GM13977 (cell line): ENCODE data around the gene BARX1.

Source experiments
- DNase-seq: peaks from one replicate; pipeline ENCODE4 v3.0.0; 2012; ENCODE audit warnings: low spot score
- in situ Hi-C: fragments of 300-500 bp; cut with MboI; formaldehyde crosslinking; loops from one replicate; pipeline ENCODE4 v1.12.0; 2022; ENCODE audit warnings: low sequenced_read_pairs, low pct_unique_long_range_greater_than_20kb, mixed read lengths, inconsistent platforms; ENCODE audit not compliant: unreplicated experiment
- TF ChIP-seq, protein P1 (sequence below): IDR thresholded peaks from 2 replicates; pipeline ENCODE4 v1.5.1; 2012; ENCODE audit warnings: mild to moderate bottlenecking, control low read depth; ENCODE audit not compliant: insufficient read depth; ENCODE audit errors: extremely low read depth, missing control alignments

BARX1 gene

GRCh38 chr9:93952119-93952783 is 2.9 kb downstream of the BARX1 start:
- peak; percentile 48 for DNase-seq
- in situ Hi-C loops: loop anchor here (25.0 kb wide), 1 partner anchor 265 kb away; no protein-coding TSS in a partner anchor
- TF ChIP-seq, protein P1, sequence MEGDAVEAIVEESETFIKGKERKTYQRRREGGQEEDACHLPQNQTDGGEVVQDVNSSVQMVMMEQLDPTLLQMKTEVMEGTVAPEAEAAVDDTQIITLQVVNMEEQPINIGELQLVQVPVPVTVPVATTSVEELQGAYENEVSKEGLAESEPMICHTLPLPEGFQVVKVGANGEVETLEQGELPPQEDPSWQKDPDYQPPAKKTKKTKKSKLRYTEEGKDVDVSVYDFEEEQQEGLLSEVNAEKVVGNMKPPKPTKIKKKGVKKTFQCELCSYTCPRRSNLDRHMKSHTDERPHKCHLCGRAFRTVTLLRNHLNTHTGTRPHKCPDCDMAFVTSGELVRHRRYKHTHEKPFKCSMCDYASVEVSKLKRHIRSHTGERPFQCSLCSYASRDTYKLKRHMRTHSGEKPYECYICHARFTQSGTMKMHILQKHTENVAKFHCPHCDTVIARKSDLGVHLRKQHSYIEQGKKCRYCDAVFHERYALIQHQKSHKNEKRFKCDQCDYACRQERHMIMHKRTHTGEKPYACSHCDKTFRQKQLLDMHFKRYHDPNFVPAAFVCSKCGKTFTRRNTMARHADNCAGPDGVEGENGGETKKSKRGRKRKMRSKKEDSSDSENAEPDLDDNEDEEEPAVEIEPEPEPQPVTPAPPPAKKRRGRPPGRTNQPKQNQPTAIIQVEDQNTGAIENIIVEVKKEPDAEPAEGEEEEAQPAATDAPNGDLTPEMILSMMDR: no peak

- TF ChIP-seq, protein P1: no peak
- in situ Hi-C loops: loop anchor here (25.0 kb wide), 1 partner anchor 264 kb away; no protein-coding TSS in a partner anchor
- DNase-seq: no peak
Measured at GRCh38 chr9:93951655-93952118, 3.5 kb downstream of the BARX1 start.

GRCh38 chr9:93950619-93951601 is 4.2 kb downstream of the BARX1 start:
- in situ Hi-C loops: loop anchor here (25.0 kb wide), 1 partner anchor 264 kb away; no protein-coding TSS in a partner anchor
- TF ChIP-seq, protein P1: no peak
- peak; percentile 52 for DNase-seq

DNA sequence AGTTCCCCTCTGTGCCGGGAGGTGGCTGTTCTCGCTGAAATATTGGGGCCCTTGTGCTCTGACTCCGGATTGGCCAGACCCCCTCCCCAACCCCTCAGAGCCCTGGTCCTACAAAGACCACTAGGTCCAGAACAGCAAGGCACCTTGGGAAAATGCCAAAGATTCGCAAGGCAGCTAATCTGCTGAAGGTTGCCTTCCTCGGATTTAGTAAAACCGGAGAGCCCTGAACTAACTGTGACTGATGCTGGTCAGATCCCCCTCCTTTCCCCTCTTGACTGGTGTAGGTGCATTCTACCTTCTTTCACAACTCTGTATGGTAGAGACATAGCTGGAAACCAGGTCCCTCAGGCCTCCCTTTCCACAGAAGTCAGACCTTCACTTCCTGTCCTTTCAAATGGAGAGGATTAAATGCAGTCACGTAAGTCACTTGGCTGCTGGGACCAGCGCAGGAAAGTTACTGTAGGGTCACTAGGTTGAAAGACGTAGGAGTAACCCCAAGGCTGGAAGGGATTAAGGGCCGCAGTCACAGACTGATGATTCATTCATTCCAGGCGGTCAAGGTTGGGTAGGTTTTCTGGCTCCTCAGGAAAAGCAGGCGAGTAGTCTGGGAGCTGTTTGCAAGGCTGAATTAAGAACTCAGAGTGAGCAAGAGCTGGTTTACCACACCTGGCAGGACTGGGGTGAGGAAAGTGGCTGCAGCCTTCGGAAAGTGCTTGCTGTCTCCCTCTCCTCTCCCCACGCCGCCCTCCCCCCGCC is 5.3 kb downstream of the BARX1 start:
- DNase-seq: no peak
- TF ChIP-seq, protein P1: no peak
- in situ Hi-C loops: loop anchor here (25.0 kb wide), 1 partner anchor 263 kb away; no protein-coding TSS in a partner anchor

GRCh38 chr9:93949073-93949693 is 6.0 kb downstream of the BARX1 start:
- TF ChIP-seq, protein P1: no peak
- no peak for DNase-seq
- in situ Hi-C loops: no loop called here
